Measurements from ENCODE around the gene ARHGEF17.

The ARHGEF17 gene

DNA sequence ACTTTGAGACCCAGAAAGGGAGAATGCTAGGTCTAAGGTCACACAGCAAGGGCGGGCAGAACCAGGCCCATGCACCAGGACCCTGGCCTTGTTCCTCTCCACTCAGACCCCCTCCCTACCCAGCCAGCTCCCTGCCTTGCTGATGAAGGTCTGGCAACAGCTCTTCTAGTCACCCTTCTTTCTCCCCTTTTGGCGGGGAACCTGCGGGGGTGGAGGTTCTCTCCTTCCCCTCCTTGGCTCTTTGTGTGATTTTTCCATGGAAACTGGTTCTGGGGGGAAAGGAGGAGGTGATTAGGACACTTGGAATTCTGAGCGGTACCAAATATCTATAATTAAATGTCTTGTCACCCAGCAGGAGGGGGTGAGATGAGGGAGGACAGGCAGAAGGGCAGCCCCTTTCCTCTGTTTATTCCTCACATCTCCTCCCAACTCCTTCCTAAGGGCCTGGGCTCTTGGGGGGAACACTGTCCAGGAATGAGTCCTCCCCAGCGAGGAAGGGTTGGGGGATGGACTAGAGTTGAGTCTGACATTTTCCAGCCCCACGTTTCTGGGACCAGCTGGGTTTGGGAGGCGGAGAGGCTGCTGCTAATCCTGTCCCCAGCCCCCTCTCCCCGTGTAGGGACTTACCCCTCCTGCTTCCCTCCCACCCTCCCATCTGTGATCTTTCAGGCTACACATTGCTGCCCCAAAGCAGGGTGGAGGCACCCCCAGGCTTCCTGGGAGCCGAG, 7.4 kb downstream of the ARHGEF17 start:
- DNase-seq = no peak

DNA sequence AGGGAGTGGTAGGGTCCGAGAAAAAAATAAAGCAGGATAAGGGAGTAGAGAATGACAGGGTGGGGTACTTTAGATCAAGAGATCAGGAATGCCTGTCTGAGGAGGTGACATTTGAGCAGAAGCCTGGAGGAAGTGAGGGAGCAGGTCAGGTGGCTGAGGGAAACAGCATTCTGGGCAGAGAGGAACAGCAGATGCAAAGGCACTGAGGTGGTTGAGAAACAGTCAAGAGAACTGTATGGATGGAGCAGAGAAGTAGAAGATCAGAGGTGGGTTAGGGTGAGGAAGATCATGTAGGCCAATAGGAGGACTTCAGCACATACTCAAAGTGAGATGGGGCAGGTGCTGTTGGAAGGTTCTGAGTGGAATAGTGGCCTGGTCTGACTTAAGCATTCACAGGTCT, 8.3 kb downstream of the ARHGEF17 start:
- no peak for DNase-seq

DNA sequence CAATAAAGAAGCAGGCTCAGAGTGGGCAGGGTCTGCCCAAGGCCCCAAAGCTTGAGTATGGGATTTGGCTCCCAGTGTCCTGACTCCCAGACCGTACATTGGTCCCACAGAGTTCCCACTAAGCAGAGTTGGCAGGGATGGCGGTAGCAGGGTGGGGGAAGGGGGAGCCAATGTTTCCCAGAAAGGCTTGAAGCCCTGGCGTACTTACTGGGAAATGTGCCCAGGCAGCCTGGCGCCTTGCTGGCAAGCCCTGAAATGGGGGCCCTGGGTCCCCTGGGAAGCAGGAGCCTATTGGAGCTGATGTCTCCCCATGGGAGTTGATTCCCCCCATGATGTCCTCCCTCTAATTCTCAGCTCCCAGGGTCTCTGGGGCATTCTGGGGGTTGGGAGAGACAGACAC, 9.3 kb downstream of the ARHGEF17 start:
- DNase-seq = no peak

DNA sequence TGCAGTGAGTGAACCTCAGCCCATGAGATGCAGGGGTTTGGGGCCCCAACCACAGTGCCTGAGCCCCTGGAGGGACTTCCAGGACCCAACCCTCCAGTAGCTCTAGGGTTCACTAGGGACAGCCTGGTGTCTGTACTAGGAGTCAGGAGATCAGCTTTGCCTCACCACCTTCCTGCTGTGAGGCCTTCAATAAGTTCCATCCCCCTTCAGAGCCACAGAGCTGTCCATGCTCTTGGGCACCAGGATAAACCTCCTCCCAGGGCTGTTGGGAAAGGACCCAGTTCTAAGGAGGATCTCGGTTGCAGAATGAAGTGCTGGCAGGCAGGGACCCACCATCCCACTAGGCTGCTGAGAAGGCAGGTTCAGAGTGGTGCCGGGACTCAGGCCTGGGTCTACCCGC, 9.7 kb downstream of the ARHGEF17 start:
- DNase-seq = no peak

DNA sequence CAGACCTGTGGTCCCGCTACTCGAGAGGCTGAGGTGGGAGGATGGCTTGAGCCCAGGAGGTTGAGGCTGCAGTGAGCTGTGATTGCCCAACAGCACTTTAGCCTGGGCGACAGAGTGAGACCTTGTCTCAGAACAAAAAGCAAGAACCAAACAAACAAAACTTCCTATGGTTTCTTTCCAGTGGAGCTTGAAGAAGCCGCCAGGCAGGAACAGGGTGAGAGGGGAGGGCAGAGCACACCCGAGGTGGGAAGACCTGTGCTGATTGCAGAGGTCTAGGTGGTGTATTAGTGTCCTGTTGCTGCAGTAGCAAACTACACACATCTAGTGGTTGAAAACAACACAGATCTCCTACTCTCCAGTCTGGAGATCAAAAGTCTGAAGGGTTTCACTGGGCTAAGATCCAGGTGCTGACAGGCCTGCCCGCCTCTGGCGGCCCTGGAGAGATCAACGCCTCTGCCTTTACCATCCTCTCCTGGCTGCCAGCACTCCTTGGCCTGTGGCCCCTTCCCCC, 10.5 kb downstream of the ARHGEF17 start:
- DNase-seq = no peak

DNA sequence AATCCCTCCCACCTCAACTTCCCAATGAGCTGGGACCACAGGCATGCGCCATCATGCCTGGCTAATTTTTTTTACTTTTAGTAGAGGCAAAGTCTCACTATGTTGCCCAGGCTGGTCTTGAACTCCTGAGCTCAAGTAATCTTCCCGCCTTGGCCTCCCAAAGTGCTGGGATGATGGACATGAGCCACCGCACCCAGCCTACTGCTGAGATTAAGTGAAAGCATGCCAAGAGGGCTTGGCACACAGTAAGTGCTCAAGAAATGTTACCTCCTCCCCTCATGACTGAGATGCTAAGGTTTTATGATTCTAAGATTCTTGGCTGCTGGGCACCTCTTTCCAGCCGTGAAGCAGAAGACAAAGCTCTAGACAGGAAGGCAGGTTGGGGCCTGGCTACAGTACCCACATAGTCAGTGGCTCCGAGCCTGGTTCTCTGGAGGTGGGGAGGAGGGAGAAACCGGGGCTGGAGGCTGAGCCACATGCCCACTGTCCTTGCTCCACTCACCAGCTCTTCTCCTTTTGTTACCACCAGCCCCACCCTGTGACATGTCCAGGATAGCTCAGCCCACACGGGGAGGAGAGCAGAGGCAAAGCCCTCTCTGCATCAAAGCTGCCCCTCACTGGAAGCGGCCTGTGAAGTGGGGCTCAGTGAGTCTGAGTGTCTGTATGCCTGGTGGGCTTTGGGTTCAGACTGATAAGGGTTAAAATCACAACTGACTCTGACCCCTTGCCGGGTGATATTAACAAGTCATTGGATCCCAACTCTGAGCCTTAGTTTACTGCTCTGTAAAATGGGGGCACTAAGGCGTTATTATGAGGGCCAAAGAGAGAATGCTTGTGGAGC, 12.9 kb downstream of the ARHGEF17 start:
- DNase-seq = no peak

DNA sequence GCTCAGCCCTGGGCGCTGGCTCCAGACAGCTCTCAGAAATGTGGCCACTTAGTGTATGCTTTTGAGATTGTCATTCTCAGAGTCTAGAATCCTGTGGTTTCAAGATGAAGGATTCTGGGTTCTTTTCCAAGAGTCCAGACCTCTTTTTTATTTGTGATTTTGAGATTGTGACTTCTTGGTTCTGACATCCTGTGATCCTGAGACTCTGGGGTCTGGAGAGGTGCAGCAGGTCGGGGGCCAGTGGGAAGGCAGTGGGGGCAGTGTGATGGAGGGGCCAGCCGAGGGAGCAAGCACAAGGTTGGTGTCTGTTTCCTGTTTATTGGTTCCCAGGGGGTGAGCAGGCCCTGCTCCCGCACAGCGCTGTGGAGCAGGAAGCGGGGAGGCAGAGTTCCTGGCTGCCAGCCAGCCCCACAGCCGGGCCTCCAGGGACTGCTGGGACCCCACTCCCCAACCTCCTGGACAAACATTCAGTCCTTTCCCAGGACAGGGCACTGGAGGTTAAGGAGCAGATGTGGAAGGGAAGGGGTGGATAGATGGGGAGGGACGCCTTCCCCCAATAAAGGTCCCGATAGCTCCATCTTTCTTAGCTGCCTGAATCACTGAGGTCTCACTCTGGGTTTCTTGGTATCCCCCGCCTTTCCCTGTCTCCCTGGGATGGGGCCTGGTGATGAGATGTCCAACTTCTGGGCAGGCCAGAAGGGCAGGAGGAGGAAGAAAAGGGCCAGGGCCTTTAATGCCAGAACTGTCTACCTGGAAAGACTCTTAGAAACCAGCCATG, 13.7 kb downstream of the ARHGEF17 start:
- DNase-seq = no peak

DNA sequence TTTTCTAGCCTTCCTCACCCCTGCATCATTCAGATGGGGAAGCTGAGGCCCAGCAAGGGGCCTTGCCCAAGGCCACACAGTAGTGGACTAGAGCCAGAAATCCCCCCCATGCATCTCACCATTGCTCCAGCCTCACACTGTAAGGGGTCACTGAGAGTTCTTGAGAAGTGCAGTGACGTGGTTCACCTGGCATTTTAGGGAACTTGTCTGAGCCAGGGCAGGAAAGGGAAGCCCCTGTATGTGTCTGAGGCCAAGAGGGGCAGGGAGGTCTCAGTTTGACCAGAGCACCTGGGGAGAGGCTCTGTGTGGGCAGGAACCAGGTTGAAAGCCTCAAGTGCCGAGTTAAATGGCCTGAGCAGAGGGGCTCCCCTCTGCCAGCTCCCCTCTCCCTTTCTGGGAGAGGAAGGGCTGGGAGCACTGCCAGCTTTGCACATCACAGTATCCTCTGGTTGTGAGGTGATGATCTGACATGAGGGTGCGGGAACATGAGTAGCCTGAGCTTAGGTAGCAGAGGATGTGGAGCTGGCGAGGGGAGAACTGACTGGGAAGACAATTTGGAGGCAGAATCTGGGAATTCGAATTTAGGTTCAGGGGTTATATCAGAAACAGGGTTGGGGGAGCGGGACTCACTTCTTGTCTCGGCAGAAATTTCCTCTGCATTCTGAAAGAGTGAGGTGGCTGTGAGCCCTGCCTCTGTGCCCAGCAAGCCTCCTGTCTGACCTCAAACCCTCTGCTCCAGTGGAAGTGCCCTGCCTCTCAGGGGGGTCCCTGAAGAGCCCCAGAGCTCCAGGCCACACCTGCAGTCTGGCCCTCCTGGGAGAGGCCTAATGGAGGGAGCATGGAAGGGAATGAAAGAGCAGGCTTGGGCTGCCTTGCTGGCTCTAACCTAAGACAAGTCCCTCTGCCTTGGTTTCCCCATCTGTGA, 14.6 kb downstream of the ARHGEF17 start:
- DNase-seq = no peak

DNA sequence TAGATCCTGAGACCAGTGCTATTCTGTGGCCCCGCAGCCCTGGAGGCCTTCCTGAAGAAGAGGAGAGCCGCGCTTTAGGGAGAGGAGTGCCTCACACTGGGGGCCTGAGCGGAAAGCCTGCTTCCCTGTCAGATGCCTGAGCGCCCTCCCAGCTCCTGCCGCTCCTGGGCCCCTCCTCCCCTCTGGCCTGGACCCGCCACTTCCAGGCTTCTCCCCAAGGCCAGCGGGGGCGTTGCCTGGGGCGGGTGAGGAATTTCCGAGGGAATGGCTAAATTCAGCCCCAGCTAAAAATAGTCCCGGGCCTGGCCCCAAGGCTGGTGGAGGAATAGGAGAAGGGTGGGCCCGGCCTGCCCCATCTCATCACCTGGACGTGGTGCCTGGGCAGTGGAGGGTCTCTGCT, 15.4 kb downstream of the ARHGEF17 start:
- DNase-seq = no peak

DNA sequence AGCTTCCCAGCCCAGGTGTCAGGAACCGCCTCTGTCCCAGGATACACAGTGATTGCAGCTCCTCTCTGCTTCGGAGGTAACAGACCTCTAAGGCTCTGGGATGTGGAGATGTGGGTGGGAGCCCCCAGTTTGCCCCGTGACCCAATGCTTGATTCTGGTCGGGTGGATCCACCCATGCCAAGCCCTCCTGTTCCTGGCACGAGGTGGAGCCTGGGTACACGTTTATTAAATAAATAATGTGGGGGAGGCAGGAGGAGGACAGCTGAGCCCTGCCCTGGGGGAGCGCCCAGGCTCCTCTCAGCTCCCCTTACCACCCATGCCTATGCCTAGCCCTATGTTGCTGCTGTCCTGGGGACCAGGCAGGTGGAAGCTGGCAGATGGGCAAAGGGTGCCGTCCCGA, 16.0 kb downstream of the ARHGEF17 start:
- no peak for DNase-seq

DNA sequence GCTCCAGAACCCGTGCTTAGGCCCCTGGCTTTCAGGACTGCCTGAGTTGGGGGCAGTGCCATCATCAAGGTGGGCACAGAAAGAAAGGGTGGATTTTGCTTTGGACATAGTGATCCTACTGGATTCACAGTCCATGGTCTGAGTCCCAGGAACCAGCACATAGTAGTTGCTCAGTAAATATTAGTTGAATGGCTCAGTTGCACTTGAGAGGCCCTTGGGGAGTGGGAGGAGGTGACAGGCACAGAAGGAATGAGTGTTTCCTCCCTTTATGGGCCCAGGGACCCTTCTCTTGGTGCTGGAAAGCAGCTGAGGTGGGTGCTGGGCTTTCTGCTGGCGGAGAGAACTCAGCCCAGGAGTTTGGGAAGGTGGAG, 16.6 kb downstream of the ARHGEF17 start:
- no peak for DNase-seq

DNA sequence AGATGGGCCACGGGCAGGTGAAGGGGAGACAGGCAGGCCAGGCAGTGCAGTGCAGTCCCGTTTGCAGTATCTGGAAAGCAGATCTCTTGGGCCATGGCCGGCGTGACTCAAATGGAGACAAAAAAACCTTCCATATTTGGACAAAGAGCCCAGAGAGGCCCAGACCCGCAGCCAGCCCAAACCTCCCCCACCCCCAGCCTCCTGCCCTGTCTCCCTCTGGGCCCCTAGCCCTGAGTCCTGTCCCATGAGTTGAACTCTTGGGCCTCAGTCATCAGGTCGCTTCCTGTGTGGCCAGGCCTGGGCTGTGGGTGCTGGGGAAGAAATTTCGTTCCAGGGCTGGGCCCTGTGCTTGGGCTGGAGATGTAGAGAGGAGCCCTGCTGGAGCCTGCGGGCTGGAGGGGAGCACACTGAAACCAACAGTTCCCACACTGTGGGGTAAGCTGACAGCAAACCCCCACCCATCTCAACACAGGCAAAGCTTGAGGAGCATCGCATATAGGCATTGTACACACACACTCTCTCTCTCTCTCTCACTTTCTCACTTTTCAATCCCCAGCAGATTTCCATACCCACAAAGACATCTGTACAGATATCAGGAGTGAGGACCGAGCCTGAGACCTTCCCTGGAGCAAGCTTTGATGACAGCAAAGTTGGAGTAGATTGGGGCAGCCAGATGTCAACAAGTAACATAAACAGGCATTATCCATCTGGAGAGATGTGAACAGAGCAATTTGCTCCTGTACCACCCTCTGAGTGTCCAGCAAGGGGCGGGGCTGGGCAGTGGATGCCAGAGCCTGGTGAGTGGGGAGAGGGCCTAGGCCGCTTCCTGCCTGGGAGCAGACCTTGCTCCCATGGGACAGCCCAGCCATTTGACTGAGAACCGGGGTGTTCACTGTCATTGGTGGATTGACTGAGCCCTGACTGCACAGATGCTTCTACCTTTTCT, 17.2 kb downstream of the ARHGEF17 start:
- DNase-seq = no peak

DNA sequence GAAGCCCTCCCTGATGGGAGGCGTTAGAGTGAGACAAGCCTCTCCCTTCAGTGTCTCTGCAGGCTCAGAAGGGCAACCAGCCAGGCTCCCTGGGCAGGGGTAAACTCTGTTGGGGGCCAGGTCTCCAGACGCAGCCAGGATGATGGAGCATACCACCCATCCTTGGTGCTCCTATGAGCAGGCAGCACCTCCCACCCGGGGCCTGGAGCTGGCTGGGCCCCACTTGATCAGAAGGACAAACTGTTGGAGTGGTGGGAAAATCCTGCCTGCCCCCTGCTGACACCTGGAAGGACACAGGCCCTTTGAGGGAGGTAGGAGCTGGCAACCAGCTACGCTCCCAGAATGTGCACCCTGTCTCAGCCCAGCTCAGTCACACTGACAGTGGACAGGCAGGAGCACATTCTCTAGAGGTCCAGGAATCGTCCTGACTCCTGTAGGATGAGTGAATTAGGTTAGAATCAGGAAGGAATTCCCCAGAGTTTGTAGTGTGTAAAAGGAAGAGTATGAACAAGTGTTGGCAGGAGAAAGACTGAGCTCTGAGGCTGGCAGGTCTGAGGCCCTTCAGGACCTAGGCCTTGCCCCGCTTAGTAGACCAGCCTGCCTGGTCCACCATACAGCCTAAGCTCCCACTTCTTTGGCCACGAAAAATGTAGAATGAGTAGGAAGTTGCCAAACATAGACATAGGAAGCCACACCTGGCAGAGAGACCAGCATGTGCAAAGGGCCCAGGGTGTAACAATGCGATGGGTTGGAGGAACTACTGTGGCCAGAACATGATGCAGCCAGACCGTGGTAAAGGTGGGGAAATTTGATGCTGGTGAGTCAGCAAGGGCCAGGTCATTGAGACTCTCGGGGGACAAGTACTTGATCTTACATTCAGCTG, 19.1 kb downstream of the ARHGEF17 start:
- DNase-seq = no peak

DNA sequence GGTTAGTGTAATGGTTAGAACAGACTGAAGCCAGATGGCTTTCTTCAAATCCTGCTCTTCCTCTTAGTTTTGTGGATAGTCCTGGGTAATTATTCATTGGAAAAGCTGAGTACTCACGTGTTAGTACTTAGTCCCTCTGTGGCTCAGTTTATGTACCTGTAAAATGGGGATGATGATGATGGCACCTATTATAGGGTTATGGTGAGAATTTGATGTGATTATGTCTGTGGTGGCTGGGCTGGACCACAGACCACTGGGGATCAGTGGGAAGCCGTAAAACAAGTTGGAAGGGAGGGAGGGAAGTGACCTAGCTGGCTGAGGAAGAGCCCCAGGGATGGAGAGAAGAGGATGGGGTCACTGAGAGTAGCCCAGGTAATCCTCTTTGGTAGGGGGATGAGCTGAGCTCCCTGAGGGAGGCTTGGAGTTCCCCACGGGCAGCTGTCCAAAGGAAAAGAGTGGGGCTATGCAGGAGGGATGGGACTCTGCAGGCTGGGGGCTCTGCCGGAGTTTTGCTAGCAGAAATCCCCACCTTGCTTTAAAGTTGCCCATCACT, 19.8 kb downstream of the ARHGEF17 start:
- no peak for DNase-seq

DNA sequence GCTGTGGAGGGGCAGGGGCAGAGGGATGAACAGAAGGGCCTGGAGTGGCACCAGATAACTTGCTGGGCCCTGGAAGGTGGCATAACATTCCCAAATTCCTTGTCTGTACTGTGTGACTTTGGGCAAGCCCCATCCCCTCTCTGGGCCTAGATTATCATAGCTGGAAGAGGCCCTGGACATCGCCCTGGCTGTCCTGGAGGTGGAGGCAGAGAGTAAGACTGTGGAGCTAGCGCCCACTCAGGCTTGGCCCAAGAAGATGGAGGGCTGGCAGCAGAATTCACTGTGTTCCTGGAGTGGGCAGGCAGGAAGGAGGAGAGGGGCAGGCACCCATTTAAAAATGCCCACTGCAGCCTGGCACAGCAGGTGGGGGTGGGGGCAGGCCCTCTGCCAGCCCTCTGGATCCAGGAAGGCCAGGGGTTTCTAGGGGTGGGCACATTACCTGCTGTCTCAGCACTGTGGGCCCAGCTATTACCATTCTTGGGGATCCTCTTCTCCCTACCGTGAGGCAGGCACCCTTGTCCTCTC, 22.6 kb downstream of the ARHGEF17 start:
- DNase-seq = no peak

DNA sequence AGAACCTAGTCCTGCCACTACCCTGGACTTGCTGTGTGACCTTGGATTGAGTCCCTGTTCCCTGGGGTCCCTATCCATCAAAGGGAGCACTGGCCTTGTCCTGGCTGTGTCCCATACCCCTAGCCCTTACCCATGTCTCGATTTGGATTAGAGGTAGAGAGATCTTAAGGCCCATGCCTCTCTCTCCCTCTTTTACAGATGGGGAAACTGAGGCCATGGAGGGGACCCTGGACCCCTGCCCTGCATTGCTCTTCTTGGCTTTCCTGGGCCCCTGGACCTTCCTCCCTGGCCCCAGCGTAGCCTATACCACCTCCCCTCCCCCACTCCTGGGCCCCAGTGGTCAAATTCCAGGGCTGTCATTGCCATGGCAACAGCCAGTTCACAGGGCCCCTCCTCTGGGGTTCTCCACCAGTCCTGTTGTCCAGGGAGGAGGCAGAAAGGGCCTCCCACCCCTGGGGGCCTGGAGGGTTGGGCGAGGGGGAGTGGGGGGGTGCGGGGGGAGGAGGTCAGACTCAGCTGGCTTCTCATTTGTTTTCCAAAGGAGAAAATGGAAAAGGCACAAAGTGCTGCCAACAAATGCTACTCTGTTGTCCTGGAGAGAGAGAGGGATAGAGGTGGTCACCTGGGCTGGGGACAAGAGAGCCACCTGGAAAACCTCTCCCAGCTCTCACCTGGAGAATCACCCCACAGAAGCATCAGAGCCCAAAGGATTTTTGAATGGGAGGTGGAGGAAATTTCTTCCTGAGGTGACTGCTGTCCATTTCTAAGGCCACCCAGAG, 23.3 kb downstream of the ARHGEF17 start:
- no peak for DNase-seq

DNA sequence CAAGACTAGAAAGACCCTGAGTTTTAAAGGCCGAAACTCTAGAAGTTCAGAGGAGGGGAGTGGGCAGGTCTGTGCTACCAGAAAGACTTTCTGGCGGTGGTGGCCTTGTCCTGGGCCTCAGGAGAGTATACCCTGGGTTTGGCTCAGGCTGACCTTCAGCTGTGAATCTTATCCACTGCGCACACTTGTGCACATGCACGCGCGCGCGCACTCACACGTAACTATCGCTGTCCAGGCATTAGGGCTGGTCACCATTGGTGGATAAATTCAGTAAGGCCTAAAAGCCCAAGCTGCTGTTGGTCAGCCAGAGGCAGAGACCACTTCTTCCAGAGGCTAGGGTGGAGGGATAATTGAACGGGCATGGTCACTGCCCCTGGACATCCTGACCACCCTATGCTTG, 25.1 kb downstream of the ARHGEF17 start:
- no peak for DNase-seq

DNA sequence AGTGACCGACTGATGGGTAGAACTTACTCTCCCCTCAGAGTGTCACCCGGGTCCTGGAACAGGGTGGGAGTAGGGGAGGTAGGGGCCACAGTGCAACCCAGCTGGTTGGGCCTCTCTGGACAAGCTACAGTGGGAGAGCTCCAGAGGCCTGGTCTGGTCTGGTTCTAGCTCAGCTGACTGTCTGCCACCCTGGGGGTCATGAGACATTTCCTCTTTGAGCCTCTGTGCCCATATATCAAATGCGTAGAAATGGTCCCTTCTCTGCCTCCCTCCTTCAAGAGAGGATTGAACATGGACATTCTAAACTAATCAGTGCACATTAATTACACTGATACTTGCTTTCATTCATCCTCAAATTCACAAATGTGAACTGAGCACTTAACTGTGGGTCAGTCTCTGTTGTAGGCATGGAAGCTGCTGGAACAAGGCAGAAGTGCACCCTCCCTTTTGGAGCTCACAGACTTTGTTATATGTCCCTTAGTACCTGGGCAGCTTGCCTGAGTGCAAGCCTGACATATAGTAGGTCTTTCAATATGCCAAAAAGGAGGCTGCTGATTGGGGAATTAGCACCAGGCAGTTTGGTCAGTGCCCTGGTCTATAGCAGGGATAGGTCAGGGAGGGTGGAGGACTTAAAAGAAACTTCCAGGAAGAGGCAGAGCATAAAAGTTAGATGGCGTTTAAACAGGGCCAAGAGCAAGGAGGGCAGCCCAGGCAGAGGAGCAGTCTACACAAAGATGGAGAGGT, 25.7 kb downstream of the ARHGEF17 start:
- no peak for DNase-seq

Measured in SHP77 treated with DMSO at 0.1 percent for 48 hours (cell line).